Activated T-cell treated with anti-CD3 and anti-CD28 coated beads for 24 hours (primary cell): ENCODE results near the gene SEPTIN1.

Source experiments
- DNase-seq: peaks from one replicate; pipeline ENCODE4 v3.0.0-alpha.2; 2020; ENCODE audit warnings: low read depth

Gene SEPTIN1

GRCh38 chr16:30377050-30377811, 5.1 kb downstream of the SEPTIN1 start:
- DNase-seq: no peak

GRCh38 chr16:30376461-30376902, 5.9 kb downstream of the SEPTIN1 start:
- no peak for DNase-seq

- DNase-seq: no peak
These were observed 6.5 kb downstream of the SEPTIN1 start for GRCh38 chr16:30375864-30376263.

GRCh38 chr16:30374538-30374937, 7.8 kb downstream of the SEPTIN1 start, which contains the start of gene MYL11:
TSS of gene MYL11 (plus strand) at chr16:30374802. CDS start at chr16:30374858, 56 bp downstream.
- no peak for DNase-seq

- DNase-seq: no peak
These were observed 9.6 kb downstream of the SEPTIN1 start for GRCh38 chr16:30372725-30373124.

- DNase-seq: no peak
These were observed 10.2 kb downstream of the SEPTIN1 start for GRCh38 chr16:30372038-30372712.

GRCh38 chr16:30371248-30371816, 11.0 kb downstream of the SEPTIN1 start:
- no peak for DNase-seq

GRCh38 chr16:30370456-30371247, 11.7 kb downstream of the SEPTIN1 start, which contains the start of gene TBC1D10B:
TSS of gene TBC1D10B (minus strand) at chr16:30370494. CDS start at chr16:30370183, 311 bp downstream.
- peak; percentile 99 for DNase-seq

GRCh38 chr16:30369938-30370455, 12.4 kb downstream of the SEPTIN1 start:
- no peak for DNase-seq

GRCh38 chr16:30369091-30369937, 13.0 kb downstream of the SEPTIN1 start:
- DNase-seq: no peak

GRCh38 chr16:30368792-30369090, 13.6 kb downstream of the SEPTIN1 start:
- no peak for DNase-seq

GRCh38 chr16:30368122-30368791, 14.1 kb downstream of the SEPTIN1 start:
- no peak for DNase-seq

GRCh38 chr16:30367349-30368009, 14.9 kb downstream of the SEPTIN1 start:
- DNase-seq: no peak

GRCh38 chr16:30366511-30366910, 15.8 kb downstream of the SEPTIN1 start:
- DNase-seq: no peak

GRCh38 chr16:30365200-30365599, 17.2 kb downstream of the SEPTIN1 start:
- no peak for DNase-seq

GRCh38 chr16:30361180-30361579, 21.2 kb downstream of the SEPTIN1 start:
- DNase-seq: no peak

GRCh38 chr16:30359871-30360170, 22.5 kb downstream of the SEPTIN1 start:
- DNase-seq: no peak

- DNase-seq: no peak
These were observed 23.1 kb downstream of the SEPTIN1 start for GRCh38 chr16:30358990-30359870.

GRCh38 chr16:30358577-30358936, 23.8 kb downstream of the SEPTIN1 start:
- no peak for DNase-seq
